HG03460 (cell line): ENCODE results near the gene NOS3.
"Not testable (repeated sequence)": the region's sequence is repeated elsewhere in the genome, so short reads cannot be mapped to it uniquely, and the experiment has no call there.

ENCODE experiments used
- ATAC-seq: cut with Tn5 transposase; IDR thresholded peaks from one replicate; pipeline ENCODE4 v1.9.1; 2021; ENCODE audit not compliant: unreplicated experiment

The NOS3 gene

DNA sequence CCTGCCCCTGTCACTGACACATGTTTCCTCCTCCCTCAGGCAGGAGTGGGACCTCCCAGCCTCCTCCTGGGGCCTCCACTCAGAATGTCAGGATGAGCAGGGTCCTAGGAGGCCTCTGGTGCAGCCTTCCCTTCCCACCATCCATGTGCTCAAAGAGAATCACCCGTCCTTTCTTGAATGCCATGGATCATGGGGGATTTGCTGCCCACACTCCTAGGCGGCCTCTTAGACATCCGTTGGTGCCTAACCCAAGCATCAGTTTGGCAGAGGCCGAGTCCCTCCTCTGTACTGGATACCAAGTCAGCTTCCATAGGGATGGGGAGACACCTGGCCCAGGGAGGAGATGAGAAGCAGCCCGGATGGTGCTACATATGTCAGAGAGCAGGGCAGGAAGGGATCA is 7.0 kb downstream of the NOS3 start:
- no peak for ATAC-seq

- ATAC-seq: no peak
Measured at GRCh38 chr7:150998341-150998740, 7.5 kb downstream of the NOS3 start.

DNA sequence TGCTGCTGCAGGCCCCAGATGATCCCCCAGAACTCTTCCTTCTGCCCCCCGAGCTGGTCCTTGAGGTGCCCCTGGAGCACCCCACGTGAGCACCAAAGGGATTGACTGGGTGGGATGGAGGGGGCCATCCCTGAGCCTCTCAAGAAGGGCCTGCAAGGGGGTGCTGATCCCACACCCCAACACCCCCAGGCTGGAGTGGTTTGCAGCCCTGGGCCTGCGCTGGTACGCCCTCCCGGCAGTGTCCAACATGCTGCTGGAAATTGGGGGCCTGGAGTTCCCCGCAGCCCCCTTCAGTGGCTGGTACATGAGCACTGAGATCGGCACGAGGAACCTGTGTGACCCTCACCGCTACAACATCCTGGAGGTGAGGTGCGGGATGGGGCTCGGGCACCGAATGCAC is 8.2 kb downstream of the NOS3 start:
- no peak for ATAC-seq

DNA sequence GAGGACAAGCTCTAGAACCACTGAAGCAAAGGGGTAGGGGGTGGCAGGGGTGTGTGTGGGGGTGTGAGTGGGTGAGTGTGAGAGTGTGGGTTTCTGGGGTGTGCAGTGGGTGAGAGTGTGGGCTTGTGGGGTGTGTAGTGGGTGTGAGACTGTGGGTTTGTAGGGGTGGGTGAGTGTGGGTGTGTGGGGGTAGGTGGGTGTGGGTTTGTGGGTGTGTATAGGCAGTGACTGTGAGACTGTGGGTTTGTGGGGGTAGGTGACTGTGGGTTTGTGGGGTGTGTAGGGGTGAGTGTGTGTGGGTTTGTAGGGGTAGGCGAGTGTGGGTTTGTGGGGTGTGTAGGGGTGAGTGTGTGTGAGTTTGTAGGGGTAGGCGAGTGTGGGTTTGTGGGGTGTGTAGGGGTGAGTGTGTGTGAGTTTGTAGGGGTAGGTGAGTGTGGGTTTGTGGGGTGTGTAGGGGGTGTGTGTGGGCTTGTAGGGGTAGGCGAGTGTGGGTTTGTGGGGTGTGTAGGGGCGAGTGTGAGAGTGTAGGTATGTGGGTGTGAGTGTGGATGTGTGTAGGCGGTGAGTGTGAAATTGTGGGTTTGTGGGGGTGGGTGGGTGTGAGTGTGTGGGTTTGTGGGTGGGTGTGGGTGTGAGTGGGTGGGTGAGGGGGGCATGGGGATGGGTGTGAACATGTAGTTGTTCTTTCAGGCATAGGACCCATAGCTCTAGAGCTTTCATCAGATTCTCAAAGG is 8.8 kb downstream of the NOS3 start:
- ATAC-seq: no peak

DNA sequence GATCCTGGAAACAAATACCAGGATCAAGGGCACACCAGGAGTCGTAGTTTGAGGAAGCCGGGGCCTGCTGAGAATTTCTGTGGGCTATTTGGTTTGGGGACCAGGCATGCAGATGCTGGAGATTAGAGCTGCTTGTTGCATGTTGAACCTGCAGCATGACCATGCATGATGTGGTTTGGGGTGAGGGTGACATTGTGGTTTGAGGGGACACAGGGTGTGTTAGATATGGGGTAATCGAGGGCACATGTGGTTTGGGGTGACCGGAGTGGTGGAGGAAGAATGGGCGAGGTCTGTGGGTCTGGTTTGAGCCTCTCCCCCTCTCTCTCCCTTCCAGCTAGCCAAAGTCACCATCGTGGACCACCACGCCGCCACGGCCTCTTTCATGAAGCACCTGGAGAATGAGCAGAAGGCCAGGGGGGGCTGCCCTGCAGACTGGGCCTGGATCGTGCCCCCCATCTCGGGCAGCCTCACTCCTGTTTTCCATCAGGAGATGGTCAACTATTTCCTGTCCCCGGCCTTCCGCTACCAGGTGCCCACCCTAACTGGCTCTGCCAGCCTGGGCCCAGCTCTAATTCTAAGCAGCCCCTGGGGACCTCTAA is 10.2 kb downstream of the NOS3 start:
- no peak for ATAC-seq

GRCh38 chr7:151001546-151001945 is 10.7 kb downstream of the NOS3 start:
- ATAC-seq: no peak

DNA sequence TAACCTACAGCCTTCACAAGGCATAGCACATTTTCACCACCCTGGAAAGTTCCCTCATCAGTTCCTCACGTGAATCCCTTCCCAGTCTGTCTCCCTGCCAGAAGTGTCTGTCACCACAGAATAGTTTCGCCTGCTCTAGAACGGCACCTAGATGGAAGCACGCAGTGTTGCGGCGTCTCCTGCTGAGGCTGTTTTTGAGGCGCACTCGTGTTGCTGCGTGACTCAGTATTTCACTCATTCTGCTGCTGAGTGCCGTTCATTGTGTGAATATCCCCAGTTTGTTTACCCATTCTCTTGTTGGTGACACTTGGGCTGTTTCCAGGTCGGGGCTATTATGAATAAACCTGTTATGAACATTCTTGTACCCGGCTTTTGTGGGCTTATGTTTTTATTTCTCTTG is 12.8 kb downstream of the NOS3 start:
- no peak for ATAC-seq

DNA sequence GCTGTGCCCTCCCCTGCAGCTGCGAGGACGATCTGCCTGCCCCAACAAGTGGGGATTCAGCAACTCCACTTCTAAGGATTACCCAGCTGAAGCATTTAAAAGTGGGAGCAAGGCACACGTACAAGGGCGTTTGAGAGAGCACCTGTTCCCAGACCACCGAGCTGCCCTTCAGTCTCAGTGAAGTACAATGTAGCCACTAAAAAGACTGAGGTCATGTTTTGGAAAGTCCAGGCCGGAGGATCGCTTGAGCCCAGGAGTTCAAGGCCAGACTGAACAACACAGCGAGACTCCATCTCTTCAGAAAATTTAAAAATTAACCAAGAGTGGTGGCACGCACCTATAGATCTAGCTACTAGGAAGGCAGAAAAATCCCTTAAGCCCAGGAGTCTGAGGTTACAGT is 14.7 kb downstream of the NOS3 start:
- no peak for ATAC-seq

DNA sequence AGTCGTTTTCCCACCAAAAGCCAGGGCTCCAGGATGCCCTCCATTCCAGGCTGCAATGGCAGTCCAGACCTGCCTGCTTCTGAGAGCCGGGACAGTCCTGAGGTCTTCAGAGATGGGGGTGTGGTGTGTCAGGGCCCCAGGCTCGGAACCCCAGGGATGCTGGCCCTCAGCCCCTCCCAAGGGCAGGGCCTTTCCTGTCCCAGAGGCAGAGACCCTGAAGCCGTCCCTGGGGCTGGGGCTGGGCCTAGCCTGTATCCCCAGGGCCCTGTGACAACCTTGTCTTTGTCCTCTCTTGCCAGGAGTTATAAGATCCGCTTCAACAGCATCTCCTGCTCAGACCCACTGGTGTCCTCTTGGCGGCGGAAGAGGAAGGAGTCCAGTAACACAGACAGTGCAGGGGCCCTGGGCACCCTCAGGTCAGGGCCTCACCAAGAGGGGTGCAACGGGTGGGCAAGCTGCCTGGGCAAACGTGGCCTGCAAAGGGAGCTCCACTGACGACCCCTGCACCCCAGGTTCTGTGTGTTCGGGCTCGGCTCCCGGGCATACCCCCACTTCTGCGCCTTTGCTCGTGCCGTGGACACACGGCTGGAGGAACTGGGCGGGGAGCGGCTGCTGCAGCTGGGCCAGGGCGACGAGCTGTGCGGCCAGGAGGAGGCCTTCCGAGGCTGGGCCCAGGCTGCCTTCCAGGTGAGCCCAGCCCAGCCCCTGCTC is 15.9 kb downstream of the NOS3 start:
- ATAC-seq: no peak

DNA sequence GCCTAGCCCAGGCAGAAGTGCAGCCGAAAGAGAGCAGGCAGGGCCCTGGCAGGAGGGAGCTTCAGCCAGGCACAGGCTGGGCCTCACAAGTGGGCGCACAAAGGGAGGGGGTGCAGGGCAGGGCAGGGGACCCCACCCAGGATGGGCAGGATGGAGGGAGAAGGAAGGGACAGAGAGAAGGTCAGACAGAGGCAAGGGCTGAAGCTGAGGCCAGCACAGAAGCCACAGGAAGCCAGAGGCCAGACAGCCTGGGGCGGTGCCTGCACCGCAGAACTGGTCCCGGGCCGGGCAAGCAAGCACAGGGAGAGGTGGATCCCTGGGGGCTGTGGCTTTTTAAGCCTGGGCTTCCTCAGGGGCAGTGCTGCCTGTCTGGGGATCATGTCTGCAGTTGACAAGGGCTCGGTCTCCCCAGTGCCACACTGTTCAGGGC is 16.7 kb downstream of the NOS3 start:
- no peak for ATAC-seq

GRCh38 chr7:151008143-151008510 is 17.3 kb downstream of the NOS3 start:
- no peak for ATAC-seq

GRCh38 chr7:151008511-151009323 is 17.9 kb downstream of the NOS3 start:
- no peak for ATAC-seq

GRCh38 chr7:151009327-151010036 is 18.7 kb downstream of the NOS3 start:
- ATAC-seq: no peak

DNA sequence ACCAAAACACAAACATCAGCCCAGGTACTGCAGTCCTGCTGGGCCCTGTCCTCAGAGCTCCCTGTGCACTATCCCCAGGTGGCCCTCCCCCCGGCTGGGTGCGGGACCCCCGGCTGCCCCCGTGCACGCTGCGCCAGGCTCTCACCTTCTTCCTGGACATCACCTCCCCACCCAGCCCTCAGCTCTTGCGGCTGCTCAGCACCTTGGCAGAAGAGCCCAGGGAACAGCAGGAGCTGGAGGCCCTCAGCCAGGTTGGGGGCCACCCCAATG is 19.2 kb downstream of the NOS3 start:
- no peak for ATAC-seq

- ATAC-seq: no peak
Measured at GRCh38 chr7:151010307-151011096, 19.7 kb downstream of the NOS3 start.

DNA sequence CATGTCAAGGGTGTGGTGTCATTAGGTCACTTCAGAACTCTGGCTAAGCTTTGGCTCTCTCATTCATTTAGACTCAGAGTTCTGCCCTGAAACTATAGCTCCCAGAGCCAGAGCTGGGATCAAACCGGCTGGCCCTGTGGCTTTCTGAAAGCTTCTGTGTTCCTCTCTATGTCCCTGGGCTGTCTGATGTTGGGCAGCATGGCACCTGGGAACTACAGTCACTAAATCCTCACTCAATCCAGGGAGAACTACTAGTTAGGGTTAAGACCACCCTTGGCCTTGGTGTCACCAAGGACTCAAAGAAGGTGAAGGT is 20.2 kb downstream of the NOS3 start:
- no peak for ATAC-seq

DNA sequence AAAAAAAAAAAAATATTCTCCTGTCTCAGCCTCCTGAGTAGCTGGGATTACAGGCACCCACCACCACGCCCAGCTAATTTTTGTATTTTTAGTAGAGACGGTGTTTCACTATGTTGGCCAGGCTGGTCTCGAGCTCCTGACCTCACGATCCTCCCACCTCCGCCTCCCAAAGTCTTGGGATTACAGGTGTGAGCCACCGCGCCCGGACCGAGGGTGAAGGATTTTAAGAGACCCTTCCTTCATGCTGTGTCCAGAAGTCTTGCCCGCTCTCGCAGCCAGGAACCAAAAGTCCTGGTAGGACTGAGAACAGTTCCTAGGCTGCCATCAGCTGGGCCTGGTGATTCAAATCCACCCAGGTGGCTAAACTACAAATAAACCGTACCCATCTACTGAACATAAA is 20.8 kb downstream of the NOS3 start:
- ATAC-seq: not testable (repeated sequence)

DNA sequence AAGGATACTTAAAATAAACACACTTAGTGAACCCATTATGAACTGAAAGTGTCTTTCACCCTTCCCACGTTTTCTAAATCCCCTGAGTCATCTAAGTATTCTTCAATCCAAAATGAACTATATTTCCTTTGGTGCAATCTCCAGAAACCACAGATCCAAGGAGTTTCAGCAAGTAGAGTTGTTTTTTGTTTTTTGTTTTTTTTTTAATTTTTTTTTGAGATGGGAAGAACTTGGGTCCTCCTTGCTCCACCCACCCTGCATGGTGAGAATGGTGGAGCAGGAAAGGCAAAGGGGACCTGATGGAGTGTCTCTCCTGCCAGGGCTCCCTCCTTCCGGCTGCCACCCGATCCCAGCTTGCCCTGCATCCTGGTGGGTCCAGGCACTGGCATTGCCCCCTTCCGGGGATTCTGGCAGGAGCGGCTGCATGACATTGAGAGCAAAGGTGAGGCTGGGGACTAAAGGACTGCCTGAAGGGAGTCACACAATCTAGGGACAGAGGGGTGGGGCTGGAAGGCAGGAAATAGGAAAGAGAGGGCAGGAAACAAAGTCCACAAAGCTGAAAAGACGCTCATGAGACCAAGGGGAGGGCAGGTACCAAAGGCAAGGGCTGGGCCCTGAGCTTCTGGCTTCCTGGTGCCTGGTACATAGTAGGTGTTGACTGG is 21.3 kb downstream of the NOS3 start:
- no peak for ATAC-seq

DNA sequence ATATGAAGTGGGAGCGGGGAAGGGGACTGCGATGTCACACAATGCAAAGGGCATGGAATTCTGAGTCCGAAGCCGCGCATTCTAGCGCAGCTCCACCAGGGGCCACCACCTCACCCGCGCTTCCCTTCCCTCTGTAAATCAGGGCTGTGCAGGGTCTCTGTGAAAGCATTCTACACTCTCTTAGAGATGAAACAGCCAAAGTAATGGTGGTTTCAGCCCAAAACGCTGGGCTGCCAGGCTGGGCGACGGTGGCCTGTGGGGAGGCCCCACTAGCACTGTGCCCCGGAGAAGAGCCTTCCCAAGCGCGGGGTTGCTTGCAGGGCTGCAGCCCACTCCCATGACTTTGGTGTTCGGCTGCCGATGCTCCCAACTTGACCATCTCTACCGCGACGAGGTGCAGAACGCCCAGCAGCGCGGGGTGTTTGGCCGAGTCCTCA is 22.1 kb downstream of the NOS3 start:
- ATAC-seq: no peak

- no peak for ATAC-seq
Measured at GRCh38 chr7:151013356-151013732, 22.5 kb downstream of the NOS3 start.
